ENCODE data around the gene SLC26A11. TPM values are rescaled to one million over a fixed set of nuclear protein-coding genes. Genes with fewer than 3 reads are reported as not detected.

SLC26A11 gene
- total RNA-seq, 1 experiment from 2014 or later: 37.1 TPM

DNA sequence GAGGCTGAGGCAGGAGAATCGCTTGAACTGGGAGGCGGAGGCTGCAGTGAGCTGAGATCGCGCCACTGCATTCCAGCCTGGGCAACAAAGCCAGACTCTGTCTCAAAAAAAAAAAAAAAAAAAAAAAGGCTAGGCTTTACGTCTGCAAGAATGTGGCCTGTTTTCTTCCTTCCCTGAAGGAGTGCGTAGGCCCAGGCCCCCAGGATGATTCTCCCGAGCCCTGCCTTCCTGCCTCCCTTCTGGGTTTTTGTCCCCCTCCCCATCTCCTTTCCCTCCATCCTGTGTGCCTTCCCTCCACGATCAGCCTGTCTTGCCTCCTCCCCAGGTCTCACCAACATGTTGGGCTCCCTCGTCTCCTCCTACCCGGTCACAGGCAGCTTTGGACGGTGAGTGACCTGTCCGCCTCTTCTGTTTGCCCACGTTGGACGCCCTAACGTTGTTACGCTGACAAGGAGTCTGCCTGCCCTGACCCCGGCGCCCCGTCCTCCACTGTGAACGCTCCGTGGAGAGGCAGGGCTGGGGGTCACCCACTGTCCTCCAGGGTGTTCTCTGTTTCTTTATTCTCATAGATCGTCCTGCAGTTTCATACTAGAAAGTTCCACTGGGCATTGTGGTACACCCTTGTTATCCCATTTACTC is 24.8 kb downstream of the SLC26A11 start:
- TF ChIP-seq CTCF (IDR thresholded peaks at IDR 0.05; ENCODE audit: insufficient read depth in 1 of 2, low read depth in 1 of 2, low read length in 1 of 2, severe bottlenecking in 1 of 2, unreplicated experiment in 1 of 2): no peak
- Histone ChIP-seq H3K4me3 (ENCODE audit: low read depth, low read length) (no peak overlapping the region), H3K27me3 (replicated peaks; ENCODE audit: control insufficient read depth, insufficient read depth, low read length) (no peaks in the 10 kb centered on the region), H3K36me3 (ENCODE audit: control insufficient read depth, insufficient read depth, low read length) (0 out of 2 replicates have a peak, but pooled peaks cover 2% of the 10 kb centered on the region), H3K4me1 (no peaks in the 10 kb centered on the region), H3K9me3 (no peaks in the 10 kb centered on the region)
- intact Hi-C loops (cut with micrococcal nuclease; ENCODE audit: unreplicated experiment): no loop called here
- no peak for DNase-seq
- no peaks in the 10 kb centered on the region for H3K4me1 Mint-ChIP-seq (ENCODE audit: low read depth, unreplicated experiment)
- no TSS peak for BruUV-seq (replicated peaks)
- ChIA-PET CTCF (no interaction called here), POLR2A (no interaction called here)
- no peaks in the 10 kb centered on the region for H3K9me3 Mint-ChIP-seq (ENCODE audit: unreplicated experiment)
- H3K4me3 Mint-ChIP-seq (ENCODE audit: unreplicated experiment): no peak overlapping the region
- H3K27ac Mint-ChIP-seq (ENCODE audit: unreplicated experiment): no peak overlapping the region
- no peaks in the 10 kb centered on the region for H3K27me3 Mint-ChIP-seq (ENCODE audit: insufficient read depth, unreplicated experiment)
- H3K36me3 Mint-ChIP-seq (ENCODE audit: insufficient read depth, unreplicated experiment): peaks cover 14% of the 10 kb centered on the region

DNA sequence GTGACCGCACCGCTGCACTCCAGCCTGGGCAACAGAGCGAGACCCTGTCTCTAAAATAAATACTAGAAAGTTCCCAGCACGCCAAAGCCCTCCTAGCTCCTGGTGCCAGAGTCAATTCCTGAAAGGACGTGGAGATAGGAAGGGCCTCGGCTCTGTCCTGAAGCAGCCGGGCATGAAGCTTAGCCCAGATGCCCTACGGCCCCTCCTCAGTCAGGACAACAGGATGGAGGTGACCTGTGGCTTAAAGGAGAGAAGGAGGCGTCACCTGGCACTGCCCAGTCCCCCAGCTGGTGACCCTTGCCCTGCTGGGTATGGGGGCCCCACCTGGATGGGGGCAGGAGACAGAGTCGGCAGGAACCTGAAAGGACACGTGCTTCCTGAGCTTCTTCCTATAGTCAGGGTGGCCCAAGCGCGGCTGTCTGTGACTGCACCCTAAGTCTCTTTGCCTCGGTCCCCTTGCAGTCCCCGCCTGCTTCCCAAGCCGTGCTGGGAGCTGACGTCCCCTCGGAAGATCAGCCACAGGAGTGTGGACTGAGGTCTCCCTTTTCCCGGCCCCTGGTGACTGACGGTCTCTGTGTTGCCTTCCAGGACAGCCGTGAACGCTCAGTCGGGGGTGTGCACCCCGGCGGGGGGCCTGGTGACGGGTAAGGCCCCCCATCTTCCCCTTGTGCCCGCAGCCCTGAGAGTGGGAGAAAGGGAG is 25.5 kb downstream of the SLC26A11 start:
- Histone ChIP-seq H3K4me1 (no peaks in the 10 kb centered on the region), H3K4me3 (ENCODE audit: low read depth, low read length) (no peak overlapping the region), H3K27me3 (replicated peaks; ENCODE audit: control insufficient read depth, insufficient read depth, low read length) (no peaks in the 10 kb centered on the region), H3K36me3 (ENCODE audit: control insufficient read depth, insufficient read depth, low read length) (0 out of 2 replicates have a peak, but pooled peaks cover 2% of the 10 kb centered on the region), H3K9me3 (no peaks in the 10 kb centered on the region)
- Mint-ChIP-seq H3K4me1 (ENCODE audit: low read depth, unreplicated experiment) (no peaks in the 10 kb centered on the region), H3K36me3 (ENCODE audit: insufficient read depth, unreplicated experiment) (peaks cover 14% of the 10 kb centered on the region), H3K9me3 (ENCODE audit: unreplicated experiment) (no peaks in the 10 kb centered on the region), H3K4me3 (ENCODE audit: unreplicated experiment) (no peak overlapping the region), H3K27me3 (ENCODE audit: insufficient read depth, unreplicated experiment) (no peaks in the 10 kb centered on the region), H3K27ac (ENCODE audit: unreplicated experiment) (no peak overlapping the region)
- TF ChIP-seq CTCF (IDR thresholded peaks at IDR 0.05; ENCODE audit: insufficient read depth in 1 of 2, low read depth in 1 of 2, low read length in 1 of 2, severe bottlenecking in 1 of 2, unreplicated experiment in 1 of 2): no peak
- no TSS peak for BruUV-seq (replicated peaks)
- ChIA-PET POLR2A (no interaction called here), CTCF (interaction anchor here (0.5 kb wide), 1 partner anchor 406 kb away, joined by 6 read pairs; the partner anchor contains the start of gene CBX4)
- intact Hi-C loops (cut with micrococcal nuclease; ENCODE audit: unreplicated experiment): no loop called here
- no peak for DNase-seq

GRCh38 chr17:80246266-80246681 is 26.0 kb downstream of the SLC26A11 start:
- H3K27ac Mint-ChIP-seq (ENCODE audit: unreplicated experiment): no peak overlapping the region
- Histone ChIP-seq H3K4me1 (no peaks in the 10 kb centered on the region), H3K27me3 (replicated peaks; ENCODE audit: control insufficient read depth, insufficient read depth, low read length) (no peaks in the 10 kb centered on the region), H3K9me3 (no peaks in the 10 kb centered on the region), H3K4me3 (ENCODE audit: low read depth, low read length) (no peak overlapping the region), H3K36me3 (ENCODE audit: control insufficient read depth, insufficient read depth, low read length) (0 out of 2 replicates have a peak, but pooled peaks cover 2% of the 10 kb centered on the region)
- no peaks in the 10 kb centered on the region for H3K4me1 Mint-ChIP-seq (ENCODE audit: low read depth, unreplicated experiment)
- BruUV-seq (replicated peaks): no TSS peak
- ChIA-PET POLR2A (no interaction called here), CTCF (no interaction called here)
- intact Hi-C loops (cut with micrococcal nuclease; ENCODE audit: unreplicated experiment): no loop called here
- H3K9me3 Mint-ChIP-seq (ENCODE audit: unreplicated experiment): no peaks in the 10 kb centered on the region
- no peak for DNase-seq
- H3K4me3 Mint-ChIP-seq (ENCODE audit: unreplicated experiment): no peak overlapping the region
- no peak for TF ChIP-seq CTCF (IDR thresholded peaks at IDR 0.05; ENCODE audit: insufficient read depth in 1 of 2, low read depth in 1 of 2, low read length in 1 of 2, severe bottlenecking in 1 of 2, unreplicated experiment in 1 of 2)
- no peaks in the 10 kb centered on the region for H3K27me3 Mint-ChIP-seq (ENCODE audit: insufficient read depth, unreplicated experiment)
- H3K36me3 Mint-ChIP-seq (ENCODE audit: insufficient read depth, unreplicated experiment): peaks cover 12% of the 10 kb centered on the region

Data from Caco-2 (cell line).